Endothelial cell of umbilical vein (primary cell): ENCODE measurements around the gene ZBTB7A.

Experiments
- EZH2 ChIP-seq: IDR thresholded peaks from 2 replicates; pipeline ENCODE4 v1.6.1; 2012; ENCODE audit warnings: borderline replicate concordance, low read depth, mild to moderate bottlenecking, moderate library complexity, low read length, inconsistent platforms; ENCODE audit not compliant: severe bottlenecking
- POLR2A ChIP-seq: IDR thresholded peaks from 2 replicates; pipeline ENCODE4 v1.6.1; 2012; ENCODE audit warnings: low read depth, mild to moderate bottlenecking, control low read depth, low read length
- POLR2AphosphoS5 ChIP-seq: IDR thresholded peaks from 2 replicates; pipeline ENCODE4 v1.6.1; 2012; ENCODE audit warnings: low read depth, mild to moderate bottlenecking, control low read depth, low read length, moderate library complexity; ENCODE audit not compliant: insufficient read depth
- TF ChIP-seq, protein P1 (sequence below), 2 donors: IDR thresholded peaks; 1 replicate in 1 of 2; 2 replicates in 1 of 2; pipeline ENCODE4 v1.5.1; 2011; ENCODE audit warnings: low read length in 2 of 2, mild to moderate bottlenecking in 2 of 2, moderate library complexity in 2 of 2, control low read depth in 1 of 2, inconsistent platforms in 1 of 2, low read depth in 1 of 2; ENCODE audit not compliant: insufficient read depth in 1 of 2; ENCODE audit errors: extremely low read depth in 1 of 2
- TF ChIP-seq, protein P2 (sequence below): IDR thresholded peaks from 2 replicates; pipeline ENCODE4 v1.6.1; 2011; ENCODE audit not compliant: insufficient read depth, insufficient read length

DNA sequence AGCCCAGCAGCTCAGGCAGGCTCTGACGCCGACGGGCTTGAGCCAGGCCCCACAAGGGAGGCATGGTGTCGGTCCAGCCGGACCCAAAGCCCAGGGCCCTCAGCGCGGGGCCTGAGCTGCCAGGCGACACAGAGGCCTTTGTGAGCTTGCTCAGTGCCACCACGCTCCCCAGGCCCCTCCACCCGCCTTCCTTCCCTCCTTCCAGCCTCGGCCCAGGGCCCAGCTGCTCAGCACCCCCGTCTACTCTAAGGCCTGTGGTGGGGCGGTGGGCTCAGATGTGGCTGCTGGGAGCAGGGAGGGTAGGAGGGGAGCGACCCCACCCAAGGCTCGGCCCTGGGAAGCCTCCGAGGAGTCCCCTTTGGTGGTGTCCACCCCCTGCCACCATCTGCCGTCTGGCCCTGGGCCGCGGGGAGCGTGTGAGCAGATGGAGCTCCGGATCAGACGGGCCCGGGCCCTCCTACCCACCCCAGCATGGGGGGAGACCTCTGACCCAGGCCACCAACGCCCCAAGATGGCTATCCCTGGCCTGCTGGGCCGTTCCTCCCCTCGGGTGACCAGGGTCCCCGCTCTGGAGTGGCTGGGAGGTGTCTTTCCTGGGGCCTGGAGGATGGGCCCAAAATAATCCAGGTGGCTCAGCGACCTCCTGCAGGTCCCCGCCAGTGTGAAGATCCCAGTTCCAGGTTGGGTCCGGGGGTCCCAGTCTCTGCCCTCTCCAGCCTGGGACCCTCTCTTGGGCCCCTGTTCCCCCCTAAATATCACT is 7.8 kb downstream of the ZBTB7A start:
- TF ChIP-seq, protein P1, sequence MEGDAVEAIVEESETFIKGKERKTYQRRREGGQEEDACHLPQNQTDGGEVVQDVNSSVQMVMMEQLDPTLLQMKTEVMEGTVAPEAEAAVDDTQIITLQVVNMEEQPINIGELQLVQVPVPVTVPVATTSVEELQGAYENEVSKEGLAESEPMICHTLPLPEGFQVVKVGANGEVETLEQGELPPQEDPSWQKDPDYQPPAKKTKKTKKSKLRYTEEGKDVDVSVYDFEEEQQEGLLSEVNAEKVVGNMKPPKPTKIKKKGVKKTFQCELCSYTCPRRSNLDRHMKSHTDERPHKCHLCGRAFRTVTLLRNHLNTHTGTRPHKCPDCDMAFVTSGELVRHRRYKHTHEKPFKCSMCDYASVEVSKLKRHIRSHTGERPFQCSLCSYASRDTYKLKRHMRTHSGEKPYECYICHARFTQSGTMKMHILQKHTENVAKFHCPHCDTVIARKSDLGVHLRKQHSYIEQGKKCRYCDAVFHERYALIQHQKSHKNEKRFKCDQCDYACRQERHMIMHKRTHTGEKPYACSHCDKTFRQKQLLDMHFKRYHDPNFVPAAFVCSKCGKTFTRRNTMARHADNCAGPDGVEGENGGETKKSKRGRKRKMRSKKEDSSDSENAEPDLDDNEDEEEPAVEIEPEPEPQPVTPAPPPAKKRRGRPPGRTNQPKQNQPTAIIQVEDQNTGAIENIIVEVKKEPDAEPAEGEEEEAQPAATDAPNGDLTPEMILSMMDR (IDR thresholded peaks at IDR 0.05; ENCODE audit: extremely low read depth in 1 of 2, insufficient read depth in 1 of 2, low read depth in 1 of 2, low read length in 2 of 2): no peak
- no peak for TF ChIP-seq EZH2
- TF ChIP-seq, protein P2, sequence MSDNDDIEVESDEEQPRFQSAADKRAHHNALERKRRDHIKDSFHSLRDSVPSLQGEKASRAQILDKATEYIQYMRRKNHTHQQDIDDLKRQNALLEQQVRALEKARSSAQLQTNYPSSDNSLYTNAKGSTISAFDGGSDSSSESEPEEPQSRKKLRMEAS: no peak
- TF ChIP-seq POLR2AphosphoS5: no peak
- no peak for TF ChIP-seq POLR2A
